HG02884 (cell line): Measurements from ENCODE around the gene FANK1.
"Not testable (repeated sequence)": the region's sequence is repeated elsewhere in the genome, so short reads cannot be mapped to it uniquely, and the experiment has no call there.

ENCODE experiments used
- ATAC-seq: cut with Tn5 transposase; IDR thresholded peaks from one replicate; pipeline ENCODE4 v1.9.1; 2021; ENCODE audit warnings: mild to moderate bottlenecking, moderate library complexity; ENCODE audit not compliant: unreplicated experiment

Gene FANK1

DNA sequence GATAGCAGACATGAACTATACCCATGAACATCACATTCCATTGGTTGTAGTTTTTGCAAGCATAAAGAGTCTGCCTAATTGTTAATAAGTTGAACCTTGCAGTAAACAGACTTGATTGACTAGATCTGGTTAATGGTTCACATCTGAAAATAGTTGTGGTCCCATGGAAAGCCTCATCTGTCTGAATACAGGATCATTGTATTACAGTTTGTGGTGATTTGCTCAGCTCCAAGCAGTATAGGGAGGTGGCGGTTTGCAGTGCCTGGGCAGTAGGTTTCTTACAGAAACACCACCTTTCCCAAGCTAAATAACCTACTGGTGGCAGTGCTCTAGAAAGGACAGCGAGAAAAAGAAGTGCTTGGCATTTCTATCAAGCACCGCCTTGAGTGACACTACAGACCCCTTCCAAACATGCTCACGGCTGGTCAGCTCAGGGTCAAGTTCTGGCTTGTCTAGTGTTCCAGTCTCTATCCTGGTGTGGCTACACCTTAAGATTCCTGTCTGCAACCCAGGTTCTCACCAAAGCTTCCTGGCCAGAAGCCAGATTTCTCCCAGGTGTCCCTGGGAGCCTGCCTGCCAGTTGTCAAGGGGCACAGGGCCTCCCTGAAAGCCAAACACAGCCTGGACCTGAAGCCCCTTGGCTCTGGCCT, 119.9 kb downstream of the FANK1 start:
- no peak for ATAC-seq

DNA sequence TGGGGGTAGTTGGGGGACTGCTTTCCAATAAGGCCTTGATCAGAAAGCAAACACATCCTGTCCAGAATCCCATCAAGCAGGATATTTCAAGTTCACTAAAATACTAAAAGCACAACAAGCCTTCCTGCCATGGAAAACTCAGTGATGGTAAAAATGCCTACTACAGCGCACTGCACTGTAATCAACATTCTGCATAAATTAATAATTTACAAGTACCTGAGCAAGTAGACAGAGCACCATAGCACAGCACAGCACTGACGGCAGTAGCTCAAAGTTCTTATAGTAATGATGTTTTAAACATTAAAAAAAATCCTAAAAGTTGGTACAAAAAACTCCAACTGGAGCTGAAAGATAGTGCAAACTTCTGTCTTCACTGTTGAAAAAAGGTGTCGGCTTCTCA, 120.5 kb downstream of the FANK1 start:
- ATAC-seq, result no peak

DNA sequence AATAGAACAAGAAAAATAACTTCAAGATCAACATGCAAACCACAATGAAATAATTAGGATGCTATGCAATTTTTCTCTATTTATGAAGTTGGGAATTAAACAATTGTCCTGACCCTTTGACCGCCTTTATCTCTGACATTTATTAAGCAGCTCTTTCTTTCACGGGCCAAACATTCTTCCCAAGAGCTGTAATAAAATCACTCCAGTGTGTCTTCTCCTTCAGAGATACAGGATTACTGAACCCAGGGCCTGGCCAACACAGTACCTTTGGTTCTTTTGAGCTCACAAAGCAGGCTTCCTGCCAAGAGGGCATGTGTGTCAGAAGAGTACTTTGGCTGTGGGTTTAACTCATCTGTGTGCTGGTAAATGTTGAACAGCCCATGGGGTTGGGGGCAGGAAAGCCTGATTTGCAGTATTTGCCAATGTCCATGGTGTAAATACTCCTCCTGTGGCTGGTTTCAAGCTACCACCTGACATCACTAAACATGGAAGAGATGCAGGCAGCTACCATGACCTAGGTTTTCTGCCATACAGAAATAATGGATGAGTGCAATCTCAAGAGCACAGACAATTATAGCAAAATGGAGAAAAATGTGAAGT, 121.7 kb downstream of the FANK1 start:
- no peak for ATAC-seq

DNA sequence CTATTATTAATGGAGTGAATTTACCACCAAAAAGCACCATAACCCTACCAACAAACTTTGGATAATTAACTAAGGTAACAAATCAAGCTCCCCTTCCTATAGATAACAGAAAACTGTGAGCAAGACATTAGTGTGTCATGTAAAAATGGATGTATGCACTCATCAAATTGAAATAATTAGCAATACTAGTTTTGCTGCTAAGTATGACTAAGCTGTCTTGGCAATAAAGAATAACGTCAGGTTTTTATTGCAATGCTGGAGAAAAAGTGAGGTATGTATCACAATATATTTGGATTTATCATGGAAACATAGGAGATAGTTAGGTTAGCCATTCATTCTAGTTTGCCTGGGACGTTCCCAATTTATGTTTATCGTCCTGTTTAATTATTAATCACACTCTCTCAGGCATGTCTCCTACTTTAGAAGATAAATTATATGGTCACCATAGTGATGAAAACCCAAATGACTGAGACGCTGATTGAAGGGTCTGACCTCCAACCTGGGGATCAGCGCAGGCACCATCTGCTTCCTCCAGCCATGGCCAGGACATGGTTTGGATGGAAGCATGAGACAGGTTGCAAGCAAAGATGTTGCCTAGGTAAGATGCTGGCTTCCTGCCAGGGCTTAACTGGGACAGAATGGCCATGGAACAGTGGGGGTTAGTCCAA, 125.6 kb downstream of the FANK1 start:
- ATAC-seq, result no peak

DNA sequence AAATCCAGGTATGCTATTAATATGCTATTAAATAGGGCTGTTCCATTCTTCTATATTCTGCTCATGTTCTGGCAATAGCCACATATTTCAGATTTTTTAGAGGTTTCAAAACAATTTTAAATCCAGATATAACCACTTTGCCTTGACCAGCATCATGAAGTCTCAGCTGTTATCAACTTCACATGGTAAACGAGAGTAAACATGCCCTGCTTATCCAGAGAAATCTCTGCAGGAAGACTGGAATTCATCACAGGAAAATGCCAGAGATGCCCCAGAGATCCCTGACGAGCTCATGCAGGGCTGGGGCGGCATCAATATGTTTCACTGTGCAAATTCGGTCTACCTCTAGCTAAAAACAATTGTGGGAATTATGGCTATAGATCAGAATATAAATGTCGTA, 126.5 kb downstream of the FANK1 start:
- ATAC-seq, result no peak

DNA sequence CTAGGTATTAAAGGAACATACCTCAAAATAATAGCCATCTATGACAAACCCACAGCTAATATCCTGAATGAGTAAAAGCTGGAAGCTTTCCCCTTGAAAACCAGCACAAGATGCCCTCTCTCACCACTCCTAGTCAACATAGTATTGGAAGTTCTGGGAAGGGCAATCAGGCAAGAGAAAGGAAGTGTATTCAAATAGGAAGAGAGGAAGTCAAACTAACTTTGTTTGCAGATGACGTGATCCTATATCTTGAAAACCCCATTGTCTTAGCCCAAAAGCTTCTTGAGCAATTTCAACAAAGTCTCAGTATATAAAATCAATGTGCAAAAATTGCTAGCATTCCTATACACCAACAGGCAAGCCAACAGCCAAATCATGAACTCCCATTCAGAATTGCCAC, 131.3 kb downstream of the FANK1 start:
- no peak for ATAC-seq

DNA sequence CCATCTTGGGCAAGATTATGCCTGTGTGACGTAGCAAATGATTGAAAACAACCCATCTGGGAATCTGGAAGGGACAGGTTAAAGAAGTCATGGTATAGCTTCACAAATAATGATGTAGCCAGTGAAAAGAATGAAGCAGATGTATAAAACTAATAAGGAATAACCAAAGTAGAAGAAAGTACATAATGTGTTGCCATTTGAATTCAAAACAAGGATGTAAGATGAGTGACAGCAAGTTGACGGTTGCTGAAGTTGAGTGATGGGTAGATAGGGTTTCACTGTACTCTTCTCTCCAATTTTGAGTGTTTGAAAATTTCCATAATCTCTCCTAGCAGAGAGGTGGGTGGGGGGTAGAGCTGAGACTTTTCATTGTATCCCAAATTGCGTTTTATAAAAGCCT, 133.6 kb downstream of the FANK1 start:
- no peak for ATAC-seq

DNA sequence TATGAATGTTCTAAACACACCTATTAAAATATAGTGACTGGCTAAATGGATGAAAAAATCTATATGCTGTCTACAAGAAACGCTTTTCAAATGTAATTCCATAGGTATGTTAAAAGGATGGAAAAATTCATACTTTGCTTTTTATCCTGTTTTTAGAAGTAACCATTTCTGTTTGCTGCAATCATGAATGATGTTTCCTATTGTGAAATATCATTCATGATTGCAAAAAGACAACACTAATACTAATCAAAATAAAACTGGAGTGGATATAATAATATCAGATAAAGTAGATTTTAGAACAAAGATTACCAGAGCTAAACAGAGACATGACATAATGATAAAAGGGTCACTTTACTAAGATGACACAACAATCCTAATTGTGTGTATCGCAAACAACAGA, 138.2 kb downstream of the FANK1 start:
- no peak for ATAC-seq

DNA sequence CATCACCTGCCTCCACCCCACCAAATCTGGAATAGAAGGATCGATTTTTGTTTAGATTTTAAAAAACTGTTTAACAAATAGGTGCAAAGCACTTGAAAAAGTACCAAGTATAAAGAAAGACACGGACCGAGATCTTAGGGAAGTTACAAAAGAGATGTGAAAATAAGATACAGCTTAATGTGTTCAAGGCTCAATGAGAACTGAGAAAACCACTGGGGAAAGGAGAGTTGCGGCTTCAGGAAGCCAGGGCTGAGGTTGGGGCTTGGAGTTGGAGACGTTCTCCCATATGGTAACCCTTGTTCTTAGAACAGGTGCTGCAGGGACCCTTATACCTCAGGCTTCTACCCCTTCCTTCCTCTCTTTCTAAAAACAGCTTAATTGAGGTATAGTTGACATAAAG, 140.2 kb downstream of the FANK1 start:
- ATAC-seq, result no peak

DNA sequence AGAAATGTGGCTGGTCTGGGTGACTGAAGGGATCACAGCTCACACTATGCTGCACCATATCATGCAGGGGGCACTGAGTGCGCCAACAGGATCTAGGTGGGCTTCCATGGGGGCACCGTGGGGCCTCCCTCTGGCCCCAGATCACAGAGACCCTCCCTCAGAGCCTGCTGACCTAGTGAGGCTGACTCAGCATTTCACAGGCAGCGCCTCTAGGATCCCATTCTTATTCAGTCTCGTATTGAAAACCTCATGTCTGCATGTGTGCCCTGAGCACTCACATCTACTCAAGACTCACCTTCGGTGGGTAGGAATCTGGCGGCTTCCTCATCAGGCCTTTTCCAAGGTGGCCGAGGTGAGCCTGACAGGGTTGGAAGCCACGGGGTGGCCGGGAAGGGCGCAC, 141.6 kb downstream of the FANK1 start:
- ATAC-seq, result no peak

DNA sequence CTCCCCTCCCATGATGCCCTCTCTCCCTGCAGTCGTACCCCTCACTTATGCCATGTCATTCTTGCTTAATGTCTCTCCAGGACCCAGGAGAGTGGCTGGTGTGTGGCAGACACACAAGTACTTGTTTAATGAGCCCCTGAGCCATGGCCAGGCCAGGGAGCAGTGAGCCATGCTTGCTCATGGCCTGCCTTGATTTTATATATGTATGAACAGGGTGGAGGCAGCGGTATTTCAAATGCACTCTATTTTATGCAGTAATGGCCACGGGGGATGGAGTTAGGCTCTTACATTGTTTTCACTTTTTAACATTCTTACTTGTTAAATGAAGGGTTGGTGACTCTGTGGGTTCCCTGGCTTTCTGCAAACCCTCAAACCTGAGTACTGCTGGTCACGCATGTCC, 144.8 kb downstream of the FANK1 start:
- no peak for ATAC-seq

DNA sequence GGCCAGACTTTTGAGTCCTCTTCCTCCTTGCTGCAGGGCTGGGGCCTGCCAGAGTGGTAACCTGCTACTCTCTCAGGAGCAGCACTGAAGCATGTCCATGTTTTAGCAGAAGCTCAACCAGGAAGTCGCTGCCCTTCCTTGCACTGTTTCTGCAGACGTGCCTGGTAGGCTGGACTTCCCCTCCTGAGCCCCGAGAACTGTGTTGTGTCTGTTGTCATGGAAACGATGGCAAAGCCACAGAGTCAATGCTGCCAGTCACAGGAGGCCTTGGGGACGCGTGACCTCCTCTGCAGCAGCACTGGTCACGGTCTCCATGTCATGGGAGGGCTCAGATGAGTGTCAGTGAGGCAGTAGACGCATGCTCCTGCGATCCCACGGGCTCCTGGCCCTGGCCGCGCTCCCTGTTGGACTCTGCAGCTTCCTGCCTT, 145.5 kb downstream of the FANK1 start:
- peak; percentile 99 for ATAC-seq

DNA sequence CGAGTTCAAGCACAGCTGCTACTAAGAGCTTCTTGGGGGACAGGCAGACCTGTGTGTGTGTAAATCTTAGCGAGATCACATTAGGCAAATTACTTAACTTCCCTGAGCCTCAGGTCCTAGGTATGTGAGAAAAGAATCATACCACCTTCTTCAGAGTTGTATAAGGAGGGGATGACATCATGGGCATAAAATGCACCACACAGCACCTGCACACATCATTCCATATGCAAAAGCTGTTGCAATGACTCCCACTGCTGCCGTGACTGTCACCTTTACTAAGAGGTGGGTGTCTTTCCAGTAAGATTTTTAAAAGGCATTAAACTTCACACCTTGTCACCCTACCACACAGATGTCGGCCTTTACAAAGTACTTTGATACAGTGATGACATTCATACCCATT, 146.0 kb downstream of the FANK1 start:
- ATAC-seq, result no peak

DNA sequence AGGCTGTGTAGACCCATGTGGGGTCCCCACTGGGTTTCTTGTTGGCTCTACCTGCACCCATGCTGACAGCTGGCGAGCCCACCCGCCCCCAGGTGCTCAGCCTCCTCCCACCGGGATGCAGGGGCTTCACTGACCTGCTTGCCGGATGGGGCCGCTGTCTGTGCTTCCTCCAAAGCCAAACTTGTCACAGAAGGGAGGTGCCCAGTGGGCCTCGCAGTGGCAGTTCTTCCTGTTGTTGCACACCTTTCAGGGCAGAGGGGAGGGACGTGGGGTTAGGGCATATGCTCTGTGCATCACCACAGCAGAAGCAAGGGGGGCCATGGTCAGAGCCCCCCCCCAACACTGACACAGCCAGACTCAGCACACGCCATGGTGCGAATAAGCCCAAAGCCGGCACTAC, 146.5 kb downstream of the FANK1 start:
- ATAC-seq, result no peak

DNA sequence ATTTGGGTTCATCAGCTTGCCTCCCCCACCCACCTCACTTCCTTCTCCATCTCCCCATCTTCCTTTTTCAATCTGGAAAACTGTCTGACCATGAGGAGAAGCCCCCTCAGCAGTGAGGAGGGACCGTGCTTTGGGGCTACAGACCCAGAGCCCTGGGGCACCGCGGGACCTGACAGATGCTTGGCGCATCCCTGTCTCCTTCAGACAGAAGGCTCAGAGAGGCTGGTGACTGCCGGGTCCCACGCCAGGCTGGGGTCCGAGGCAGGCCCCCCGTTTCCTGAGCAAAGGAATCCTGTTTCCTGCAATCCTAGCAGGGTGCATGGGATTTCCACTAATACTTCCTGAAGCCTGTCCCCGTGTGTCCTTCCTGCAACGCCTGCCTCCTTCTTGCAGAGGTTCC, 147.0 kb downstream of the FANK1 start:
- no peak for ATAC-seq

DNA sequence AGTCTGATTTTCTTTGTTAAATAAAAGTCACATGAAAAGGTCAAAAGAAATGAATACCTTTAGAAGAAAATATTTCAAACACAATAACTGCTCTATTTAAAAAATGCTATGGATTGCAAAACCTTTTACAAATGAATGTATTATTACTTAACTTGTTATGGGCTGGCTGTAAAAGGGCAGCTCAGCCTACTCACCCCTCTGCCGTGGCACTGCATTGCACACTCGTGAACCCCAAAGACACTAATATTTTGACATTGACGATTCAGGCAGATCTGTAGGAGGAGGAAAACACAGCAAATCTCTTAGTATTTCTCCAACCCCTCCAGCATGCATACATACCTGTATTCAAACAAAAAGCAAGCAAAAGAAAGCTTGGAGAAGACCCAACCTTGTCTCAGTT, 149.5 kb downstream of the FANK1 start:
- ATAC-seq, result no peak

DNA sequence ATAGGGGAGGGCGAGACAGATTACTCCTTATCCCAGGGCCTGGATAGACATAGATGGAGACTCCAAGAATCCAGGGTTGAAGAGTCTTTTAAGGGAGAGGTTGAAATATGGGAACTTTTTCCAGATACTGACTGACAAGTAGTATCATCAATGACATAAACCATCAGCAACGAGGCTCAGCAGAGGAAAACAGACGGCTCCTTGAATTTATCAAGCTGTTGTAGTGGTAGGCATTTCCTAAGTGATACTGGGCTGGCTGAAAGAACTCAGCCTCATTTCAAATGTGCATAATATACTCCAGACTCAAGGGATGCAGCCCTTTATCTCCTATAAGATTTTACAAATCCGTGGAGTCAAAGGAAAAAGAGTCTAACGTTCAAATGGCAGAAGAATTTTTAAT, 150.5 kb downstream of the FANK1 start:
- no peak for ATAC-seq

DNA sequence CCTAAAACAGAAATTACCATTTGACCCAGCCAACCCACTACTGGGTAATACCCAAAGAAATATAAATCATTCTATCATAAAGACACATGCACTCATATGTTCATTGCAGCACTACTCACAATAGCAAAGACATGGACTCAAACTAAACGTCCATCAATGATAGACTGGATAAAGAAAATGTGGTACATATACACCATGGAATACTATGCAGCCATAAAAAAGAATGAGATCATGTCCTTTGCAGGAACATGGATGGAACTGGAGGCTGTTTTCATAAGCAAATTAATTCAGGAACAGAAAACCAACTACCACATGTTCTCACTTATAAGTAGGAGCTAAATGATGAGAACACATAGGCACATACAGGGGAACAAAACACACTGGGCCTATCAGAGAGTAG, 151.4 kb downstream of the FANK1 start:
- ATAC-seq, result not testable (repeated sequence)

DNA sequence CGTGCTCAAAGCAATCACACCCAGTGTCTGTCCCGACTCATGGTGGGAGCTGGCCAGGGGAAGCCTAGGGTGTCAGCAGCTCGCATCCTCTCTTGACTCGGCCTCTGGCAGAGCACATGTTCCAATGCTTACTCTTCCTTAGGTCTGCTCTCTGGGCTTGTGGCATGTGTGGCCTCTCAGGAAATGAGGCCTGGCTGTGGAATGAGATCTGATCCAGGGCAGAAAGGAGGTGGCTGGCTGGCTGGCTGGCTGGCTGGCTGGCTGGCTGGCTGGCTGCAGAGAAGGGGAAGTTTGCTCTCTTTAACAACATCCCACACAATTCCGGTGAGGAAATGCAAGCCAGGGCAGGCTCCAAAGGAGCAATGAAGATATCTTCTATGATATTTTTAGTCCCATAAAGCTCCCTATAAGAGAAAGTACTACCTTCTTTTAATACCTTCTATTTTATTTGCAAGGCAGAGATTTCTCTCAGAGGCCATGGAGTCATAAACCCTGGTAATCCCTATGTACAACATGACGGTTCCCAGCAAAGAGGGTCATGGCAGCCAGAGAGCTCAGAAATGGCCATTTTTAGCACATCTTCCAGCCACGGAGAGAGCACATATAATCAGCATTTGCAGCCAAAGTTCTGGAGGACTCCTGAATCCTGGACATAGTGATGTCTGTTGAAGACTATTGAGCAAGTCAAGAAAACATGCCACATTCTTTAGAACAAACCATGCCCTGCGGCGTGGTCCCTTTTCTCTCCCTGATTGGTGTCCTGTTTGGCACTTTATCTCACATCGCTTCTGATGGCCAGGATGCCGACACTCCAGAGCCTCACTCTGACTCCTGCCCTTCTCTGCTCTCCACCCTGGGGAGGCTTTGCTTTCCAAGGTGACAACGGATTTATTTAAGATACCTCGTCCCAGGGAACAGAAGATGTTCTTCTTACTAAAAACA, 153.7 kb downstream of the FANK1 start:
- no peak for ATAC-seq

DNA sequence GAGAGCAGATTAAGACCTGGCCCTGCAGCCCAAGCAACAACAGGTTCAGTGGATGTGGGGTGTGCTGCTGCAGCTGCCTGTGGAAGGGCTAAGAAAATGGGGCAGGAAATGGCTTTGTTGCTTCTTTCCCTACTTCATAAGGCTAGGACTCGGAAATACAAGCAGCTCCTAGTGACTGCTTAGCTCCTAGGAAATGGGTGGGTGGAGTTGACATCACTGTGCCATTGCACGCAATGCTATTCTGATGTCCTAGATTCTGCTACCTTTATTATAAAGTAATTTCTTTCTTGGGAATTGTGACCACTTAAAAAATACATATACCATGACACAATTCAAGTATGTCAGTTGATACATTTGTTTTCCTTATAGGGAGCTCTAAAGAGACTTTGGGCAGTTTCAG, 155.8 kb downstream of the FANK1 start:
- ATAC-seq, result no peak

DNA sequence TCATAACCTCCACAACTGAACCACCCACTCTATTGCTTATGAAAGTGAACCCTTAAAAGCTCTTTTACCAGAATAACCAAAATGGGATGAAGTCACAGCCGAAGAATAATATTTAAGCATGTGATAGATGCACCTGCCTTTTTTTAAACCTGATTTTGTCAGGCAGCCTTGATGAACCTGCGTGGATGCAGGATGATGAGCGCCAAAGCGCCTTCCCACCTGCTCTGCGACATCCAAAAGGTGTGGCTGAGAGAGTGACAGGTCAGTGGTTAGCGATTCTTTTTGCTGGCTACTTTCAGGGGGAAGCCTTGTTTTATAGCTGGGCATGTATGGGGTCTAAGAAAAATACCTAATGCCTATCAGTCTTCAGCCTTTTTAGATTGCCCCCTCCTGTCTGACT, 157.8 kb downstream of the FANK1 start:
- no peak for ATAC-seq
